ENCODE results near the gene CSTB.

The CSTB gene

GRCh38 chr21:43766734-43767497, 9.2 kb downstream of the CSTB start:
- DNase-seq, result no peak

- DNase-seq, result no peak
Measured at GRCh38 chr21:43764576-43765495, 11.3 kb downstream of the CSTB start.

- DNase-seq, result no peak
Measured at GRCh38 chr21:43763901-43764523, 12.1 kb downstream of the CSTB start.

GRCh38 chr21:43762303-43763128, 13.6 kb downstream of the CSTB start:
- no peak for DNase-seq

GRCh38 chr21:43761886-43762285, 14.2 kb downstream of the CSTB start:
- no peak for DNase-seq

- DNase-seq, result no peak
Measured at GRCh38 chr21:43760391-43760958, 15.6 kb downstream of the CSTB start.

DNA sequence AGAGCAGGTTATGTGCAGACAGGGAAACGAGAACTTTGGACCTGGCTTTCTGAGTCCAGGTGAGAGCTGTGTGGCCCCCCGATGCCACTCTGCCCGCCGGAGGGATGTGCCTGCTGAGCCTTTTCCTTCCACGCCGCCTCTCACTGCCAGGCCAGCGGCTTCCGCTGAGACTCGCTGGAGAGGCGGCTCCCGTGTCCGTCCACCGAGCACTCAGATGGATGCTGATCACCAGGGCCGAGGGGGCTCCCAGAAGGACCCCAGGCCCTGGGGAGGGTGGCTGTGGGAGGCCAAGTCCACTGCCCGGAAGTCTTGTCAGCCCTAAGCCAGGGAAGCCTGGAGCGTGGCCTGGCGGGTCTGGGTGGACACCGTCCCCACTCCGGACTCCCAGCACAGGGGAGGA, 16.5 kb downstream of the CSTB start:
- DNase-seq, result no peak

DNA sequence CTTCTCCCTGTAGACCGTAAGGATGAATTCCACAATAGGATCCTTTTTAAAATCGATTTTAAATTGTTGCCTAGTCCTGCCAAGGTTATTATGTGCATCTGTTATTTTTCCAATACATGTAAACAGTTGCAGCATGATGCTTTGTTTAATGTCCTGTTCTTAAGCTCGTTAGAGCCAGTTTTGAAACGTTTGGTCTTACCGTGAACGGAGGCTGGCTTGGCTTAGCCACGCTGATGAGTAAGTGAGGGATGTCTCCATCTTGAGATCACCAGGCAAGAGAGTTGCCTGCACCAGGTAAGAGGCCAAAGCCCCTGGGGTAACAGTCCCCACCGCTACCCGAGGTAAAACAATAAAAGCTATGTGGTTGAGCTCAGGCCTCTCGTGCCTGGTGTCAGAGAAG, 17.3 kb downstream of the CSTB start:
- no peak for DNase-seq

GRCh38 chr21:43758111-43758641, 17.9 kb downstream of the CSTB start:
- DNase-seq, result no peak

DNA sequence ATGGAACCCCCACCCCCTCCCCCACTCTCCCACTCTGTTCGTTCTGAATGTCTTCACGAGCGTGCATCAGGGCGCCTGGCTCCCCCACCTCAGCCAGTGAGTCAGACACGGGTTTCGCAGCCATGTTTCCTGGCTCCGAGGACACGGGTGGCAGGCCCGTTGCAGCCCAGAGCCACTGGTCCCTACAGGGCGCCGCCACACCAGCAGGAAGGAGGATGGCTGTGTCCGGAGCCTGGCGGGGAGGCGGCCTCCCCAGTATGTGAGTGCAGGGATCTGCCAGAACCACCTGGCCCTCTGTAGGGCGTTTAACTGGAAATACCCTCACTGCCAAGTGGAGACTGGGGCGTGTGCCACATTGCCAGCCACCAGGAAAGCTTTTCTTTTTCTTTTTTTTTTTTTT, 18.5 kb downstream of the CSTB start:
- no peak for DNase-seq

GRCh38 chr21:43755820-43756594, 20.1 kb downstream of the CSTB start:
- no peak for DNase-seq

DNA sequence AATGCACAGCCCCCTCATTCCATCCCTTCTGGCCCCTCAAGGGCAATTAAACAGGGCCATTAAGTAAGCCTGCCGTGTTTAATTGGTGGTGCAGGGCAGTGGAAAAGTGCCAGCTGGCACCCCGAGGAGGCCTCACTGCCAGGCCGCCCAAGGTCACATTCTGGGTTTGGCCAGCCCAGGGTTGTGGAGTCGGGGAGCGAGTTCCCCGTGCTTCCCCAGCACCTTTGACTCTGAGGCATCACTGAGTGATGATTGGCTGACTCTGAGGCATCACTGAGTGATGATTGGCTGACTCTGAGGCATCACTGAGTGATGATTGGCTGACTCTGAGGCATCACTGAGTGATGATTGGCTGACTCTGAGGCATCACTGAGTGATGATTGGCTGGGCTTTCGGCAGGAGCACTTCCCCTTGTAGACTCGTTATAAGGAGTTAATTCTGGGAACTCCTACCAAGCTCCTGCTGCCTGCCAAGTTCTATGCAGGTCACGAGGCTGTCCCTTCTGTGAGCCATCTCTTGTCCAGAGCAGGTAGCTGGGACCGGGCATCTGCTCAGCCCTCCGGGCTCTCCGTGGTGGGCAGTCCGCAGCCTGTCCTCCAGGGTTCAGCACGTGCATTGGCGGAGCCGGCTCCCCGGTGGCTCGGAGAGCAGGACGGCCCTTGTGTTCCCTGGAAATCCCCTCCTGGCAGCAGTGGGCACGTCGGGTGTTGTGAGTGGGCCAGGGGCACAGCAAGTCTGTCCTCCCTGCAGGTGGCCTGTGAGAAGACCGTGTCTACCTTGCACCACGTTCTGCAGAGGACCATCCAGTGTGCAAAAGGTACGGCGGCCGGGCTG, 20.9 kb downstream of the CSTB start:
- no peak for DNase-seq

DNA sequence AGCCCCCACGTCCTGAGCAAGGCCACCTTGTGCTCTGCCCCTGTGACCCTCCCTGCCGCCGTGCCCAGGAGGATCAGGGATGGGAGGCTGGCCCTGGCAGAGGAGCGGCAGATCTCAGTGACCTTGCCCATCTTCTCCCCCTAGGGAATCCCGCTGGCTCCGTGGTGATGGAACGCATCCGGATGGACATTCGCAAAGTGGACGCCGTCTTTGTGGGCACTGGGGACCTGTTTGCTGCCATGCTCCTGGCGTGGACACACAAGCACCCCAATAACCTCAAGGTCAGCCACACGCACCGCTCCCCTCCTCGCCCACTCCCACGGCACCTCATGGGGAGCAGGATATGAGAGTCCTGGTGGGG, 22.7 kb downstream of the CSTB start:
- no peak for DNase-seq

GRCh38 chr21:43752758-43753438, 23.2 kb downstream of the CSTB start:
- DNase-seq, result no peak

DNA sequence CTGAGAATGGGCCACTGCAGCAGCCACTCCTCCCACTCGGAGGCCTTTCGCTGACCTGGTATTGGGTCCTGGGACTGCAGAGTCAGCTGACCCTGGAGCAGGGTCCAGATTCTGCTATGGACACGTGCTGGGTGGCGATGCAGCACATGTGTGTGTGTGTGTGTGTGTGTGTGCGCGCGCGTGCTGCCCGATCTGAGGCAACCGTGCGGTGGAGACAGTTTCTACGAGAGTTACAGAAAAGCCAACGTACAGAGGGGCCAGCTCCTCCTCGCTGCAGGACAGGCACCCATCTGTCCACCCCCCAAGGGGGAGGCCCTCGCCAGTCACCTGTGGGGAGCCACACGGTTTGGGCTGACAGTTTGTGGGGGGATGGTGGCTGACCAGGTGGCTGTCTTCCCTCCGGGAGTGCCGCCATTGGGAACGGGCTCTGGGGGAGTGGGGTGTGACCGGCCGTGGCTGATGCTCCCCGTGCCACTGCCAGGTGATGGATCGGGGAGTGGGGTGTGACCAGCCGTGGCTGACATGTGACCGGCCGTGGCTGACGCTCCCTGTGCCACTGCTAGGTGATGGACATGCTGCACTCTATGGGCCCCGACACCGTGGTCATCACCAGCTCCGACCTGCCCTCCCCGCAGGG, 24.0 kb downstream of the CSTB start:
- no peak for DNase-seq

GRCh38 chr21:43750339-43751033, 25.6 kb downstream of the CSTB start:
- DNase-seq, result no peak

DNA sequence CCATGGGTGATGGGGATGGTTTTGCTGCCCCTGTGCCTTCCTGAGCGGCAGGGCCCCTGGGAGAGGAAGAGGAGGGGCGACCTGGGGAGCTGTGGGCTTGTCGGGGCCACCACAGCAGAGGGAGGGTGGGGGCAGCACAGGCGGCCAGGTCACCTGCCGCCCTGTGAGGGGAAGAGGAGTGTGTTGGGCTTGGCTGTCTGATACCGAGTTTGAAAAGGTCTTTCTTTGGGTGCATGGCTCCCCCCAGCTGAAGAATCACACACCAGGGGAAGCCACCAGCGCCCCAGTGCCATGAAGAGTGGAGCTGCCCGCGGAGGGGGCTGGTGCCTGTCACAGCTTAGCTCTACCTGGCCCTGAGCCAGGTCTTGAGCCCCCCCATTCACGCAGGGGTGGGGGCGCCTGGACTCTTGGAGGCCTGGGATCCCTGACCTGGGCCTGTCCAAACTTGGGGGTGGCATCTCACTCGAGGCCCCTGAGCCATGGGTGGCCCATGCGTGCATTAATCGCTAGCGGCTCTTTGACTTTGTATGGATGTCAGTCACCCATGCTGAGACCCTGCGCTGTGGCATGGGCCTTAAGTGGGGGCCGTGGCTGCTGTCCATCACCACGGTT, 26.4 kb downstream of the CSTB start:
- no peak for DNase-seq

DNA sequence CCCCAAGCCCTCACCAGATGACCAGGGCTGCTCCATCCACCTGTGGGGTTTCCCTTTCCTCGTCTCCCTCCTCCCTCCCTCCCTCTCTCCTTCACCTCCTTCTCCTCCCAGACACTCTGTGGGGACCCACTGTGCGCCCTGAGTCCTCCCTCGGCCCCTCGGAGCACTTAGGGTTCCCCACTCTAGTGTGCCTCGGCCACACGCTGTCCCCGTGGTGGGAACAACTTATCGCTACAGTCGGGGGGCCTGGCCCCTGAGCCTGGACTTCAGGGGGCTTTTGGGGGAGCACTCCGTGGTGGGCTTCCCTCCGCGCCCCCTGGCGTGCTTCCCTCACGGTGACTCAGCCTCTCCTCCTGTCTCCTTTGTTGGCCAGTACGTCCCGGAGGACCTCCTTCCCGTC, 27.5 kb downstream of the CSTB start:
- no peak for DNase-seq
